NB4 (cell line): Measurements from ENCODE around the gene L3MBTL4.
"Not testable (repeated sequence)": the region's sequence is repeated elsewhere in the genome, so short reads cannot be mapped to it uniquely, and the experiment has no call there.

Experiments
- CTCF ChIP-seq: IDR thresholded peaks from one replicate; pipeline ENCODE4 v1.5.1; 2012; ENCODE audit warnings: low read depth, low read length
- POLR2A ChIP-seq: IDR thresholded peaks from 2 replicates; pipeline ENCODE4 v1.6.1; 2011; ENCODE audit warnings: mild to moderate bottlenecking; ENCODE audit not compliant: insufficient read length; ENCODE audit errors: extremely low read depth

GRCh38 chr18:6185782-6186181, 228.9 kb downstream of the L3MBTL4 start:
- not testable (repeated sequence) for TF ChIP-seq CTCF, POLR2A
